ENCODE results near the gene PPM1E. TPM values are rescaled to one million over a fixed set of nuclear protein-coding genes. Genes with fewer than 3 reads are reported as not detected.
"Not testable (repeated sequence)": the region's sequence is repeated elsewhere in the genome, so short reads cannot be mapped to it uniquely, and the experiment has no call there.

Gene PPM1E
- polyA plus RNA-seq, 3 donors, result 0.03 to 0.33 (median 0.11) TPM

DNA sequence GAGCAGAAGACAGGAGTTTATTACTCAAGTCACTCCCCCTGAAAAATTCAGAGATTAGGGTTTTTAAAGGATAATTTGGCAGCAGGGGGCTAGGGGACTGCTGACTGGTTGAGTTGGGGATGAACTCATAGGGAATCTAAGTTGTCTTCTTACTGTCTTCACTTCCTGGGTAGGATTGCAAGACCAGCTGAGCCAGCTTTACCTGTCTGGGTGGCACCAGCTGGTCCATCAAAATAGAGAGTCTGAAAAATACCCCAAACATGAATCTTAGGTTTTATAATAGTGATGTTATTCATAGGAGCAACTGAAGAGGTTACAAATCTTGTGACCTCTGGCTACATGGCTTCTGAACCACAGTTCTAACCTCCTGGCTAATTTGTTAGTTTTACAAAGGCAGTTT, 157.9 kb downstream of the PPM1E start:
- no peak overlapping the region for H3K27ac ChIP-seq (ENCODE audit: low read depth, low read length)

DNA sequence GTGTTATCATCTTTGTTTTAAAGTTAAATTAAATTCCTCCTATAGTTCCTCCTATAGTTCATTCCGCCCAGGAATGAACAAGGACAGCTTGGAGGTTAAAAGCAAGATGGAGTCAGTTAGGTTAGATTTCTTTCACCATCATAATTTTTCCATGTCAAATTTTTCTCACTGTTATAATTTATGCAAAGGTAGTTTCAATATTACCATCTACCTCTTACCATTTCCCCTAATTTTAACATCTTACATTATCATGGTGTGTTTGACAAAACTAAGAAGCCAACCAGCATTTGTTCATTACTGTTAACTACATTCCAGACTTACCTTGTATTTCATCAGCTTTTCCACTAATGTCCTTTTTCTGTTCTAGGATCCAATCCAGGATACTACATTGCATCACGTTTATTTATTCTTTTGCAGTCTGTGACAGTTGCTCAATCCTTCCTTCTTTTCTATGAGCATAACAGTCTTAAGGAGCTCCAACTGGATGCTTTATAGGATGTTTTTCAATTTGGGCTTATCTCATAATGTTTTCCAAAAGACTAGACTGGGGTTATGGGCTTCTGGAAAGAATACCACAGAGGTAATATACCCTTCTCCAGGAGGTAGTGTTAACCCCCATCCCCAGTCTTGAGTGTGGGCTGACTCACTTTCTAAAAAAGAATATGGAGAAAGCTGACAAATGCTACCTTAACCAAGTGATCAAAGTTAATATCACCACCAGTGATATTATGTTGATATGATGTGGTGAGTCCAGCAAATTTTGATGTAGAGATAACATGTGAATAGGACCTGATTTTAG, 158.5 kb downstream of the PPM1E start:
- no peak overlapping the region for H3K27ac ChIP-seq (ENCODE audit: low read depth, low read length)
- WGBS, 3 donors, result 46 to 59% (median 58%) methylated on average over 2 of the region's 2 CpGs

DNA sequence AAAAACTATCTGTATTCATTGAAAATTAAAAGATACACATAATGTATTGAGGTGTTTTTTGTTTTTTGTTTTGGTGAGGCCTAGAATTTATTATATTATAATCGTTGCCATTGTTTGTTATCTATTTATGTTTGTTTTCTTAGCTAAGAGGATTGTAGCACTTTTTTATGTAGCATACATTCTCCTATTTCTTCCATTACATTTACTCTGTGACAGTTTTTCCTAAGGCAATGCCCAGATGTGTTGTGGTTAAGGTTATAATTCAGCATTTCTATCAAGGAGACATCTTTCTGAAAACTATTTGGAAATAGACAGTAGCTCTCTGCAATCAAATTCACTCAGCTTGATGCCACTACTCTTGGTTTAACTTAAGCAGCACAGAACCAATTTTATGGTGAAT, 161.6 kb downstream of the PPM1E start:
- WGBS, 3 donors, result 77 to 86% (median 83%) methylated on average over 1 of the region's 1 CpG

DNA sequence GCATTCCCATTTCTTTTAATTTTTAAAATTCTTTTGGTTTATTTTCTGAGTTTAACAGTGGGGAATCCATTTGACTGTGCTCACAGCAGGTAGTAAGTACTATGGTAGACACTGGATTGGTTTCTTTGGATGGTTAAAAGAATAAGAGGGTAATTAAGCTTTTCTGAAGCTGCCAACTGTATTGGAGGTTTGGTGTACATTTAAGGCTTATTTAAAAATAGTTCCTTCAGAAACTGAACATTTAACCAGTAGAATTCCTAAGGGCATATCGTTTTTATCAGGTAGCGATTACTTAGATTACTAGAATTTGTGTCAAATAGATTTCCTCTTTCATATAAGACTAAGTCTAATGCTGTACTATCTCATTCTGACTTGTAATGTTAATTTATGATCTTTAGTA, 162.4 kb downstream of the PPM1E start:
- WGBS, 3 donors, result 72 to 85% (median 76%) methylated on average over 2 of the region's 2 CpGs
- no peak overlapping the region for H3K27ac ChIP-seq (ENCODE audit: low read depth, low read length)

More for the DNA sequence above, 161.6 kb downstream of the PPM1E start:
- no peak overlapping the region for H3K27ac ChIP-seq (ENCODE audit: low read depth, low read length)

DNA sequence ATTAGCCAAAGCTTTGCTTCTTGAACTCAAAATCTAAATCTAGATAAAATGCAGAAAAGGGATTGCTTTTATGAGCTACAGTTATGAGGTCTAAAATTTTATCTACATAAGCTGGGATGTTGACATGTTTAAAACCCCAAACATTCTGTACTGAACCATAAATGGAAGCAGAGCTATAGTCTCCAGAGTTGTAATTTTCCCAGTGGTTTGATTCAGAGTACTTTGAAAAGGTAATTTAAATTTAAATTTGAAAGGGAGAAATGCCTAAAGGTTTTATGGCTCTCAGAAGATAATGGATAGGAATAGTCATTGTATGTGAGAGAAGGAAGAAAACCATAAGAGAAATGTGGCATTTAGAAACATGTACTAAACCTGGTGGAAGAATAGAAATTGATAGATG, 163.2 kb downstream of the PPM1E start:
- no peak overlapping the region for H3K27ac ChIP-seq (ENCODE audit: low read depth, low read length)

DNA sequence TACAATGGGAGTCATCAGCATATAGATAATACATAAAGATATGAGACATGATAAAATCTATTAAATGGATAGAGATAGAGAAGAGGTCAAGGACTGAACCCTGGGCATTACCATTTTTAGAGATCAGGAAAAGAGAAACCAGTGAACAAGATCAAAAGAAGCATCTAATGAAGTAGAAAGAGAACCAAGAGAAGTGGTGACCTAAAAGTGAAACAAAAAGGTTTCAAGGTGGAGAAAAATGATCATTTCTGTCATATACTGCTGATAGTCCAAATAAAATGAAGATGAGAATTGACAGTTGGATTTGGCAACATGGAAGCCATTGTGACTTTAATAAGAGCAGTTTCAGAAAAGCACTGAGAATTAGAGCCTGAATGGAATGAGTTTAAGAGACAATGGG, 165.1 kb downstream of the PPM1E start:
- H3K27ac ChIP-seq (ENCODE audit: low read depth, low read length), result no peak overlapping the region

DNA sequence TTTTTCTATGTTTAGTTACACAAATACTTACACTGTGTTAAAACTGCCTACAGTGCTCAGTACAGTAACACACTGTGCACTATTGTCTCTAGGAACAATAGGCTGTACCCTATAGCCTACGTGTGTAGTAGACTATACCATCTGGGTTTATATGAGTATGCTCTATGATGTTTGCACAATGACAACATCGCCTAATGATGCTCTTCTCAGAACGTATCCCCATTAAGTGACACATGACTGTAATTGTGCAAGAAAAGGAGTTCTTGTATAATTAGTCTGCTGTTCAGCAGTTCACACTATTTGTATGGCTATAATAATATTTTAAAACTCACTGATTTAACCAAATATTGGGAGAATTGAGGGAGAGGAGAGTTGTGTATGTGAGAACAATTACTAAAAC, 177.3 kb downstream of the PPM1E start:
- H3K27ac ChIP-seq (ENCODE audit: low read depth, low read length), result no peak overlapping the region
- 80 to 83% (median 81%) methylated on average over 3 of the region's 3 CpGs for WGBS, 3 donors

DNA sequence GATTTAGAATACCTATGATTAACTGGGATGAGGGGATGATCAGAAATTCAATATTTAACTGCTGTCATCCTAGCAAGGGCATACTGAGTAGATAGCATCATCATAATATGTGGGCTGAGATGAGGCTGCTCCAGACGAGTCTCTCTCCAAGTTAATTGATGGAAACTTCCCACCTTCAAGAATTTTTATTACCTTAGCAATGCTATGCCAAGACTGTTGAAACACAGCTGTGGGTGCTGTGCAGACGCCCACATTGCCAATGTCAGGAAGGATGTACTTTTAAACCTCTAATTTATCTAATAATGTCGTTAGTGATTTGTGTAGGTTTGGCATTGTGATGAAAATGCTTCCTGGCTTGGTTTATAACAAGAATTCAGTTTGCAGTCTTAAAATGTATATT, 180.6 kb downstream of the PPM1E start:
- 28 to 31% (median 29%) methylated on average over 3 of the region's 3 CpGs for WGBS, 3 donors

DNA sequence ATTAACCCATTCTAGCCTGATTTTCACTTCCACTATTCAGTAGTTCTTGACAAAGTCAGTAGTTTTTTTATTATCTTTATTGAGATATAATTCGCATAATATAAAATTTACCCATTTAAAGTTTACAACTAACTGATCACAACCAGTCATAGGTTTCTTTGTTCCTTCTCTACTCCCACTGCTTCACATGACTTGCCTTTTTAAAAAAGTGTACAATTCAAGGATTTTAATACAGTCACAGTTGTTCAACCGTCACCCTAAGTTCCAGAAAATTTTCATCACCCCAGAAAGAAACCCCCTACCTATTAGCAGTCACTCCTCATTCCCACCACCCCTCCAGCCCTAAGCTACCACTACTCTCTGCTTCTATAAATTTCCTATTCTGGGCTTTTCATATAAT, 188.5 kb downstream of the PPM1E start:
- WGBS, 3 donors, result 88 to 89% (median 88%) methylated on average over 2 of the region's 2 CpGs
- H3K27ac ChIP-seq (ENCODE audit: low read depth, low read length), result no peak overlapping the region

More for the DNA sequence above, 180.6 kb downstream of the PPM1E start:
- no peak overlapping the region for H3K27ac ChIP-seq (ENCODE audit: low read depth, low read length)

DNA sequence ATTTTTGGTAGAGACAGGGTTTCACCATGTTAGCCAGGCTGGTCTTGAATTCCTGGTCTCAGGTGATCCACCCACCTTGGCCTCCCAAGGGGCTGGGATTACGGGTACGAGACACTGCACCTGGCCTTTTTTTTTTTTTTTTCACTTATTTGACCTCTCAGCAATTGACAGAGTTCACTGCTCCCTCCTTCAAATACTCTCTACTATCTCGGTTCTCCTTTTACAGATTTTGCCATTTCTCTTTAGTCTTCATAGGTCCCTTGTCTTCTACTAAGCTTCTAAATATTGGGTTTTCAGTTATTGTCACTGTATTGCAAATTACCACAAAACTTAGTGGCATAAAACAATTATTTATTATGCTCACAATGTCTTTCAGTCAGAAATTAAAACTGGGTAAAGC, 191.8 kb downstream of the PPM1E start:
- 83 to 94% (median 94%) methylated on average over 3 of the region's 3 CpGs for WGBS, 3 donors
- H3K27ac ChIP-seq (ENCODE audit: low read depth, low read length), result no peak overlapping the region

DNA sequence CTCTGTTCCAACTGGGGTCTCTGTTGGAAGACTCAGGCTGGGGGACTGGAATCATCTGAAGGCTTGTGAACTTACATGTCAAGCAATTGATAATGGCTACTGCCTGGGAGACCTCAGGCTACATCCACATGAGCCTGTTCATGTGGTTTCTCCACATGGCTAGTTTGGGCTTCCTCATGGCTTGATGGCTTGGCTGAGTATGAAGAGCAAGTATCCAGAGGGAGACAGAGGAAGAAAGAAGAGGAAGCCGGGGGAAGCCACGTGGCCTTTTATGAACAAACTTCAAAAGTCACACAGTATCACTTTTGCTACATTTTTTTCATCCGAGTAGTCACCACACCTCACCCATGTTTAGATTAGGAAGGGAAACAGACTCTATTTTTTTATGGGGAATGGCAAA, 192.2 kb downstream of the PPM1E start:
- H3K27ac ChIP-seq (ENCODE audit: low read depth, low read length), result no peak overlapping the region
- 76 to 88% (median 79%) methylated on average over 3 of the region's 3 CpGs for WGBS, 3 donors

DNA sequence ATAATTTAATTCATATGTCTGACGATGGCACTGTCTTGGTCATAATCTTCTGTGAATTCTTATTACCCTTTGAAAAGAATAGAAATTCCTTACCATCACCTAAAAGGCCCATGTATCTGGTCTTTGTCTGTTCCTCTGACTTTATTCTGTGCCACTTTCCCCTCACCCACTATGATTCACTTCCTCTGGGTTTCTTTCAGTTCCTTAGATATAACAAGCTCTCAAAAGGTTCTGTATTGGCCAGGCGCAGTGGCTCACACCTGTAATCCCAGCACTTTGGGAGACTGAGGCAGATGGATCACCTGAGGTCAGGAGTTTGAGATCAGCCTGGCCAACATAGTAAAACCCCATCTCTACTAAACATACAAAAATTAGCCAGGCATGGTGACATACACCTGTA, 198.7 kb downstream of the PPM1E start:
- 74 to 83% (median 78%) methylated on average over 2 of the region's 2 CpGs for WGBS, 3 donors
- not testable (repeated sequence) for H3K27ac ChIP-seq (ENCODE audit: low read depth, low read length)

DNA sequence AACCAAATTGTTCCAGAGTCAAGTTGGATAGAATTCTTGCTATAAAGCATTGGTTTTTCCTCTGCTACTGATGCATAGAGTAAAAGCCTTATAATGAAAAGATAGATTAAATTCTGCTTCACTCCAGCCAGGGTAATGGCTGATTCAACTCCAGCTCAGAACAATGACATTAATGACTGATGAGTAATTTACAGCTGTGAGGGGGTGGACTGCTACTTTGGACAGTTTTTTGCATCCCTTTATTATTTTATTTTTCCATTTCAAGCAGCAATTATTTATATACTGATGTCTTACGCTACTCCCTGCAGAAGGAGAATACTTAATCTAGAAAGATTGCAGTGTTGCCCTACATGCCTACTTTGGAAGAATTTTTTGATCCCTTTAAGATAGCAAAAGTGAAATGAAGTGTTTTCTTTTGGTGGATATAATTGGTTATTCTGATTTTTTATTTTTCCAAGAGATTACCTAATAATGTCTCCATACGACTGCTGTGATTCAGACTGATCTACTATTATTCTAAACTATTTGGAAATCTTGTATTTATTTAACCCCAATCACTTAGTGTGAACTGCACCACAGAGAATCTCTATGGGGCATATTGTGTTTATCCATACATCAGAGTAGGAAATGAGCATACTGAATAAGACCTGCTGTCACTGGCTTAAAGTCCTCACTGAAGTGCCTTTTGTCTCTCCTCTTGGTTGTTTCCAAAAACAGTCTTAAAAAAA, 201.5 kb downstream of the PPM1E start:
- WGBS, 3 donors, result 70 to 84% (median 75%) methylated on average over 2 of the region's 2 CpGs
- H3K27ac ChIP-seq (ENCODE audit: low read depth, low read length), result no peak overlapping the region

DNA sequence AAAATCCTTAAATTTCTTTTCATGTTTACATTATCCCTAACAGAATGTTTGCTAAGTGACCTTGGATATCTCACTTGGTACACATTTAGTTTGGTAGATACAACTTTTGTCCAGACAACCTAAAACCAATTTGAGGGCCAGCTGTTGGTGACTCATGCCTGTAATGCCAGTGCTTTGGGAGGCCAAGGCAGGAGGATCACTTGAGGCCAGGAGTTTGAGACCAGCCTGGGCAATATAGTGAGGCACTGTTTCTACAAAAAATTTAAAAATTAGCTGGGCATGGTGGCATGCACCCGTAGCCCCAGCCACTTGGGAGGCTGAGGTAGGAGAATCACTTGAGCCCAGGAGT, 202.0 kb downstream of the PPM1E start:
- WGBS, 3 donors, result 87 to 100% (median 90%) methylated on average over 1 of the region's 1 CpG
- H3K27ac ChIP-seq (ENCODE audit: low read depth, low read length), result not testable (repeated sequence)

DNA sequence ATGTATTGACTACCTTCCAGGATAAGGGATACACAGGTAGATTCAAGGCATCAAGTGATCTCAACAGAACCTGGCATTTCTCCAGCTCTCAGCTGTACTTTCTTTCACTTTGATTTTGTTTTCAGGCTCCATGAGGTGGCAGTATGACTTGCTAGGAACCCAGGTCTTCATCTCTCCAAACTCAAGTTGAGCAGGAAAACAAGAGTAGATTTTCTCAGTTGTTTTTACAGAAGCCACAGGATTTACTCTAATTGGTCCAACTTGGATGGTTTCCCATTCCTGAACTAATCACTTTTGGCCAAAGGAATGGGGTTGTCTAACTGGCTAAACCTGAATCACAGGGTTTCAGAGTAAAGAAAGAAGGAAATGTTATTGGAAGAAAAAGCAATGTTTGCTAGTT, 204.4 kb downstream of the PPM1E start:
- no peak overlapping the region for H3K27ac ChIP-seq (ENCODE audit: low read depth, low read length)

DNA sequence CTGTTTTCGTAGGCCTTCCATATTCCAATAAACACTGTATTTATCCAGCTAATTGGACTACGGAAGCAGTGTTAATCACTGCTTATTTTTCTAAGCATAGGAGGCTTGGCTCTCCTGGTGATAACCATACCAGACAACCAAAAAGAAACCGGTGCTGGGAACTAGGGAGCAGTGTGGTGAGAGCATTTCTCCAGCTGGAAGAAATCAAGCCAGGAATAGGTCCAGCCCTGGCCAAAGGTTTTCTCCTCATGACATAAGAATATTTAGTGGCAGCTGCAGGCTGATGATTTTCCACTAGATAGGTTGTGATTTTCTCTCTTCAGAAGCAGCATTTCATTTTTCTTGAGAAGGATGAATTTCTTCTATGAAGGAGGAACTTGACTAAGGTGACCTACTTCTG, 209.6 kb downstream of the PPM1E start:
- H3K27ac ChIP-seq (ENCODE audit: low read depth, low read length), result no peak overlapping the region
- 79 to 80% (median 80%) methylated on average over 3 of the region's 3 CpGs for WGBS, 3 donors

DNA sequence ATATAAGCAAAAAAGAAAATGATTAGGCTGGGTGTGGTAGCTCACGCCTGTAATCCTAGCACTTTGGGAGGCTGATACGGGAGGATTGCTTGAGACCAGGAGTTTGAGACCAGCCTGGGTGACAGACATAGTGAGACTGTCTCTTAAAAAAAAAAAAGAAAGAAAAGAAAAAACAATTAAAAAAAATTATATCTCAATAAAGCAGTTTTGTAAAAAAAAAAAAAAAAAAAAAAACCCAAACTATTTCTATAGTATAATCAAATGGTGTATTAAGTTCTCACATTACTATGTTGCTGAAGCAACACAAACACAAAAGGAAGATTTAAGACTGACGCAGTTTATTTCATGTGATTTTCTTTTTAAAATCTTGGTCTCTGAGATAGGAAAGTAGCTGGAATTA, 210.6 kb downstream of the PPM1E start:
- WGBS, 3 donors, result 96 to 98% (median 97%) methylated on average over 3 of the region's 3 CpGs
- H3K27ac ChIP-seq (ENCODE audit: low read depth, low read length), result no peak overlapping the region

DNA sequence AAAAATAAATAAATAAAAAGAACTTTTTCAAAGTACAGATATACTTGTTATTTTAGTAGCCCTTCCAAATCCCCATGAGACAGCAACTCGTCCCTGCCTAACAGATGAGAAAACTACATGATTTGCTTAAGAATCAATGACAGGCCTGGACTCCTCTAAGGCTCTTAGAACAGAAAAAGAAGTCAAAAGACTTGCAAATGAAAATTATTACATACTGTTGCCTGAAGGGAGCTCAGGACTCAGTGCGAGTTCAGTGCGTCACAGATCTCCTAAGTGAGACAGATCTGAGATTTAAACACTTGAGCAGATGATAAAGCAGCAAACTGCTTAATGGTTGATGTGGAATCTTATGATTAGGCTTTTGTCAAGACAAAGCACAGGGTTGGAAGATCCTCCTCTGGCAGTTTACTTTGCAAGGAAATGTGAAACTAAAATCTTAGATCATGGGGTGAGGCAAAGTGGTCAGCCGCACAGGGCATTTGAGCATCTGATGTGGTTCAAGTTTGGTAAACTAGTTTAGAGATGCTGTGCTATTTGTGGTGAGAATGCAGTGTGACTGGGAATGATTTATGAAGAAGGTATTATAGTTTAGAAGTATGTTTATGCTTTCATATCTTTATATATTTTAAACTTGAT, 212.9 kb downstream of the PPM1E start:
- WGBS, 3 donors, result 81 to 86% (median 82%) methylated on average over 4 of the region's 4 CpGs
- H3K27ac ChIP-seq (ENCODE audit: low read depth, low read length), result no peak overlapping the region

DNA sequence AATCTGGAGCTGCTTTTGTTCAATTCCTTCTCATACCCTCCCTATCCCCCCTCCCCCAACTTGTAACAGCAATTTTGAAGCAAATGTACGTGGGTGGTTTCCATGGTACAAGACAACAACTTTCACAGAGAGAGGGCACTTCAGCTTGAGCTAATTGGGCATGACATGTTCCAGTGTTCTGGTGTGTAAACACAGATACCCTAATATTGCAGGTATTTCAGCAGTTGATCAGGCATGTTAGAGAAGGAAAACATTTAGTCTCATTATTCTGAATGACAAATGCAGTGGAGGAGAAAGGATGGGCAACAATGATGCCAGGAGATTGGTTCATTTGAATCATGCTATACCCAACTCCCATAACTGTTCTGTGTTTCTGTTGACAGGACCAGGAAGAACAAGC, 213.5 kb downstream of the PPM1E start:
- no peak overlapping the region for H3K27ac ChIP-seq (ENCODE audit: low read depth, low read length)
- WGBS, 3 donors, result 37 to 57% (median 49%) methylated on average over 1 of the region's 1 CpG

DNA sequence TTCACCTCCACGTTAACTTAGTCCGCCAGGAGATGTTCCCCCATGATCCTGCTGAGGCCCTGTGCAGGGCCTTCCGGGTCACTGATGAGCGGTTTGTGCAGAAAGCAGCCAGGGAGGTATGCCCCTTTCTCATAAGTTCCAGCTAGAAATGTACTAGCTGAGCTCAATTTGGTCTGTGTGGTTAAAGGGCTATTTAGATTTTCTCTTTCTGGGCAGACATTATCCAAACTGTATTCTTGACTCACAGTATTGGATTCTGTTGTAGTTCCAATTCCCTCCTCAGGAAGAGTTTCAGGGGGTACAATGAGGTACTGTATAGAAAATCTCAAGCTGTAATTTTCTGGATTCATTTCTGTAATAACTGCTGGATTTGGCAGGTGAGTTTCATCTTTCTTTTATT, 214.0 kb downstream of the PPM1E start:
- no peak overlapping the region for H3K27ac ChIP-seq (ENCODE audit: low read depth, low read length)
- WGBS, 3 donors, result 89 to 94% (median 93%) methylated on average over 4 of the region's 4 CpGs
